HG03460 (cell line): Measurements from ENCODE around the gene STK32B.
"Not testable (repeated sequence)": the region's sequence is repeated elsewhere in the genome, so short reads cannot be mapped to it uniquely, and the experiment has no call there.

Experiments
- ATAC-seq: cut with Tn5 transposase; IDR thresholded peaks from one replicate; pipeline ENCODE4 v1.9.1; 2021; ENCODE audit not compliant: unreplicated experiment

STK32B gene

DNA sequence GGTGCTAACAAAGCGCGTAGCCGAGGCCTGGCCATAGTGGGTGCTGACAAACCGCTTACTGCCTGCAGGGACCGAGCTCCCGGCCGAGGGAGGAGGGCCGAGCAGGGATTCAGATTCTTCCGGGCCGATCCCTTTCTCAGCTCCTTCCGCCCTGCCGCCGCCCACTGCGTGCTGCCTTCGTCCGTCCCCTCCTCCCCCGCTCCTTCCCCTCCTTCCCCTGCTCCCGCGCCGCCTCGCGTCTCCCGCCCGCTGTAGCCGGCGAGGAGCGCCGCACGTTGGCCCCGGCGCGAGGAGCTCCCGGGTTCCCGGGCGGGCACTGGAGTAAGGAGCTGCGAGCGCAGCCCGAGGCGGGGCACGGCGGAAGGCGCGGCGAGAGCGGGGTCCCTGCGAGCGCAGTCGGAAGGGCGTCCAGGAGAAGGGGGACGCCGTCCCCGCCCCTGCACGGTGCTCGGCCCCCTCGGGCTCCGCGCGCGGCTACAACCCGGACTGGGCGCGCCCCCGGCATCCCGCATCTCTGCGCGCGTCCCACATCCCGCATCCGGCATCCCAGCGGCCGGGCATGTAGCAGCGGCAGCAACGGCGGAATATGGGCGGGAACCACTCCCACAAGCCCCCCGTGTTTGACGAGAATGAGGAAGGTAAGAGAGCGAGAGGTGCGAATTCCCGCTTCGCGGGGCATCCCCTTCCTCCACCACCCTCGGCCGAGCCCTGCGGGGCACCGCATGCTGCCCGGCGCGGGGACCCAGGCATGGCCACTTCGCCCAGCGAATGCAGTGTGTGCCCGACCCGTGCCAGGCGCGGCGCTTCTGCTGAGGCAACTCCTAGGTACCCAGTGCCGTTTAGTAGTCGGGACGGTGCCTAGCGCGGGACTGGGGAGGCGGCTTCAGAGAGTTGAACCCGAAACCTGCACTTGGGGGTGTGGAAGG, at the start of gene STK32B:
TSS of gene STK32B (plus strand) at position 203 of the 926 bp plus-strand sequence.
- no peak for ATAC-seq

GRCh38 chr4:5001641-5002040, 49.6 kb upstream of the STK32B start:
- not testable (repeated sequence) for ATAC-seq

- ATAC-seq = no peak
Observed at GRCh38 chr4:5003372-5003857, 47.9 kb upstream of the STK32B start.

DNA sequence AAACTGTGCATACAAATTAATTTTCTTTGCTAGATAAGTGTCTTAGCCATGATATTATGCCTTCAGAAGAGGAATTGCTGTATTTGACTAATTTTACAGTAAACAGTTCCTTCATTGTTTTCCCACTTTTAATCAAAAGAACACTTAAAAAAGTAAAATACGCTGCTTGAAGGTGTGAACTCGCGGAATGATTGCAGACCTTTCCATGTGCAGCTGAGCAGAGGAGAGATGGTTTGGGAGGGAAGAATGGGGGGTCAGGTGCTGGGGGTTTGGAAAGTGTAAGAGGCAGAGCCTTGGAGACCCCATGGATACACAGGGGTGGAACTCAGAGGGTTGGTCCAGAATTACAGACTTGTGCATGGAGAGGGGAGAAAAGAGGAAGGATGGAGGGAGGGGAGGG, 47.4 kb upstream of the STK32B start:
- ATAC-seq = no peak

GRCh38 chr4:5004496-5004895, 46.8 kb upstream of the STK32B start:
- ATAC-seq = no peak

- ATAC-seq = not testable (repeated sequence)
Observed at GRCh38 chr4:5006932-5007331, 44.3 kb upstream of the STK32B start.

DNA sequence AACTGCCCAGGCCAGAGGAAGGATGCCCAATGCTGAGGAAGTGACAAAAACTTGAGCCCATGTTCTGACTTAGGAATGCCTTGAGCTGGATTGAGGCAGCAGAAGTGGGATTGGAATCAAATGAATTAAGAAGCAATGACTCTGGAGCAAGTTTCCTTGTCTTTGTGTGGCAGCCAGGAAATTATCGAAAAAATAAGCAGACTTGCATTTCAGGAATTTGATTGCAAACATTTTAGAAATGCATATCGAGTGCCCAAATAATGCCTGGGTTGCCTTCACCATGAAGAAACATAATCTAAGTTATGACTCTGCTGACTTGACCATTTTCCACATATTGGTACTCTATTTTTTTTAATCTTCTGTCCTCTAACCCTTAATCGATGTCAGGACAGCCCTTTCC, 41.5 kb upstream of the STK32B start:
- ATAC-seq = no peak

DNA sequence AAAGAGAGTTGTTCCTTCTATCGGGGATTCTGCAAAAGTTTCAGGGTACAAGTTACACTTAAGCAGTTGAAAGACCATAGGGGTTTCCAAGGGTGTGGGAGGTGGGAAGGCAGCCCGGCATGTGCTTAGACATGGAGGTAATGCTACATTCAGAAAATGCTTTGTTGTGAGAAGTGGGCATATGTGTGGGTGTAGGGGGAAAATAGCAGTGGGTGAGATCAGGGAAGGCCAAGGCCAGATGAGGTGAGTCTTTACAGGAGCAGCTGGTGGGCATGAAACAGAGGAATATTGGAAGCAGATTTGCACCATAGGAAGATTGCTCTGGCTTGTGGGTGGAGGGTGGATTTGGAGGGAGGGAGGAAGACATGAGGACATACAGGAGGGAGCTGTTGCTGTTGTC, 40.3 kb upstream of the STK32B start:
- ATAC-seq = no peak

DNA sequence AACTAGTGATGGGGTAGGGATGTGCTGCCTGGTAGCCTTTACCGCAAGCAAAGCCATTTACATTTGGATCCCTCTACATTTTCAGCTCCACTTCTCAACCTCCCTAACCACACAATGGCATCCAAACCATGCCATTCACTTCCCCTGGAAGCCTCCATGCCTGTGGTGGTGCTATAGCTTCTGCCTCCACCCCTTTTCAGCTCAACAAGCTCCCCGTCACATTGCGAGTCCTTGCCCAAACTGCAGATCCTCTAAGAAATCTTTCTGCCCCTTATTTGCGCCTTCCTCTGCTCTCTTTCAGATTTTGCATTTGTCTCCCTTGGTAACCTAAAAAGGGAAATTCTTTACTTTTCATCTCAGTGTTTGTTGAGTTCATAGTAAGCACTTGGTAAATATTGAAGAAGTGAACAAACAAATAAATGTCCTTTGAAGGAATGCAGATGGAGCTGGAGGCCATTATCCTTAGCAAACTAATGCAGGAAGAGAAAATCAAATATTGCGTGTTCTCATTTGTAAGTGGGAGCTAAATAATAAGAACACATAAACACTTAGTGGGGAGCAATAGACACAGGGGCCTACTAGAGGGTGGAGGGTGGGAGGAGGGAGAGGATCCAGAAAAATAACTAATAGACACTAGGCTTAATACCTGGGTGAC, 38.9 kb upstream of the STK32B start:
- no peak for ATAC-seq

- no peak for ATAC-seq
Observed at GRCh38 chr4:5012958-5013357, 38.3 kb upstream of the STK32B start.

- ATAC-seq = no peak
Observed at GRCh38 chr4:5014007-5014682, 37.1 kb upstream of the STK32B start.

DNA sequence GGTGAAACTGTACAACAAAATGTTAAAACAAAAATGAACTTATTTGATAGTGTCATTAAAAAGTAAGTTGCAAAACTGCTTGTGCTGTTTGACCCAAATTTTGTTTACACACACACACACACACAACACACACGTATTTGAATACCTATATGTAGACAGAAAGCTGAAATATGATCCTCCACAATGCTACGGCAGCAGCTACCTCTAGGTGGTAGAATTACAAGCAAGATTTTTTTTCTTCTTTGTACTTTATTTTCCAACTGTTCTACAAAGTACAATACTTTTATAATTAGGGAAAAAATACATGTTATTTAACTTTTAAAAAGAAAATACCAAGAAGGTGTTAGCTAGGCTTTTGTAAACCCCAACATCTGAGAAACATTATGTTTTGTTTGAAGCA, 33.2 kb upstream of the STK32B start:
- ATAC-seq = no peak

DNA sequence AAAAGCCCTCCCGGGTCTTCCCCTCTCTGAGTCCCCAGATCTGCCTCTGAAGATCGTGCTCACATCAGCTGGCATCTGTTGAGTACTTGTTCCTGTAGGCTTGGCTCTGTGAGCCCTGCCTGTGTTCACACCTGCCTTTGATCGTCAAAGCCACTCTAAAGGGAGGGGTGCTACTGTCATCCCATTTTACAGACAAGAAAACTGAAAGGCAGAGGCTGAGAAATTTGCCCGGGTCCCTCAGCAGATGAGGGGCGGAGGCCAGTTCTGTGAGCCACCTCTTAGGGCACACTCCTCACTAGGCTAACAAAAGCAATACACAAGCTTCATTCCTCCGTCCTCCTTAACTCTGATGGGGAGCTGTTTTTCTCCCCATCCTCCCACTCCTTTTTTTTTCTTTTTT, 32.7 kb upstream of the STK32B start:
- no peak for ATAC-seq

DNA sequence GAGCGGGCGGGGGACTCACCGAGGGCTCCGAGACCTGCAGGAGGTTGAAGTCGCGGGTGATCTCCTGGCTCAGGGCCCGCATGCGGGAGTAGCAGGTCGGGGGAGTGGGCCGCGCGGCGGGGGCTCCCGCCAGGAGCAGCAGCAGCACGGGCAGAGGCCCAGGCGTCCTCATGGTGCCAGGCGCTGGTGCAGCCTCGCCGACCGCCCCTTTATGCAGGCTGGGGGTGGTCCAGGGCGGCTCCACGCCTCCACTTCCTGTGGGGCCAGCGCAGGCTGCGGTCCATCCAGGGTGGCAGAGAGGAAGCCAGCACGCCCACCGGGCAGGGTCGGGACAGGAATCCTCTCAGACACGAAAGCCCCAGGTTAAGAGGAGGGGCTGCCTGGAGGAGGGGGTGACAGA, 32.0 kb upstream of the STK32B start, which contains the start of gene CYTL1:
TSS of gene CYTL1 (minus strand) at position 185 of the 400 bp plus-strand sequence. CDS start at position 172, 13 bp downstream.
- ATAC-seq = no peak

- ATAC-seq = no peak
Observed at GRCh38 chr4:5019796-5020195, 31.5 kb upstream of the STK32B start.

GRCh38 chr4:5020341-5020740, 30.9 kb upstream of the STK32B start:
- no peak for ATAC-seq

DNA sequence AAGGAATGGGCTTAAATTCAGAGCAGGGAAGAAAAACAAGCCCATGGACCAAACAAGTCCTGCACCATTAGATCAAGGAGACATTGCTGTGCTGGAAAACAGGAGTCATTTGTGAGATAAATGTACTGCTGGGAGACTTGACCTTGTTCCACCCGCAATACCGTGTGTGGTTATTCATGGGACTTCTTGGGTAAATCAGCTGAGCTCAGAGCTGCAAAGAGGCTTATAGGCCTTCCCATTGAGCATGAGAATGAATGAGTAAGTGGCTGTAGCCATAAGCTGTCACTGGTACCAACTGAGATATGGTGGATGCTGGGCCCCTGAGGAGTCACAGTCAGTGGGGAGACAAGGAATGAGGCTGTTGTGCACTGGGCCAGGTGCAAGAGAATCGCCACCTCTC, 29.7 kb upstream of the STK32B start:
- ATAC-seq = no peak

DNA sequence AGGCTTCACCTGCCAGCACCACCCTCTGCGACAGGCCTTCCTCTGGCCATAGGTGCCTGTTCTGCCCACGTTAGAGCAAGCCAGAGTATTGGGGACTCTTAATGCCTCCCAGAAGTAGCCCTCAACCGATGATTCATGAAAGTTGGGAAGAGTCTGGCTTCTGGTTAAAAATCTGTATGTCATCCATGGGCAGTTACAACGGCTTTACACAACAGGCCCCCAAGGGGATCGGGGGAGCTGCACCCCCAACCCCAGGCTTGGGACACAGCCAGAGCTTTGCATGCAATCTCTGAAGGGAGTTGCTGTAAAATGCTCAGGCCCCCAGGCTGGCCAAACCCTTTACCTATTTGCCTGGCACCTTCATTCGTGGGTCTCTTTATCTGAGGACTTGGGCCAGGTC, 26.6 kb upstream of the STK32B start:
- no peak for ATAC-seq

GRCh38 chr4:5026371-5026770, 24.9 kb upstream of the STK32B start:
- no peak for ATAC-seq

DNA sequence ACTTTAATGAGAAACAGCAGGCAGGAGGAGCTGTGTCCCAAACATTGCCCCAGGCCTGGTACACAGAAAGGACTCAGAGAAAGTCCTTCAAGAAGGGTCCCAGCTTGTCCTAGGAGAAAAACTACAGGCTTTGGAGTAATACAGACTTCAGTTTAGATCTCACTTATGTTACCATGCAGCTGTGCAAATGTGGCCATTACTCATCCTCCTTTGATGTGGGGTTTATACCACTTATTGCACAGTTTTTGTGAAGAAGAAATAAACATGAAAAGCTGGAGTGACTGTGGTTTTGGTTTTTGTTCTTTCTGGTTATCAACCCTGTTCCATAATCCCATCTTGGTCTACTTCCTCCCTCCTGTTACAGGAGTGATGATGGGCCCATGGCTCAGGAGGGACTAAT, 23.9 kb upstream of the STK32B start:
- no peak for ATAC-seq

DNA sequence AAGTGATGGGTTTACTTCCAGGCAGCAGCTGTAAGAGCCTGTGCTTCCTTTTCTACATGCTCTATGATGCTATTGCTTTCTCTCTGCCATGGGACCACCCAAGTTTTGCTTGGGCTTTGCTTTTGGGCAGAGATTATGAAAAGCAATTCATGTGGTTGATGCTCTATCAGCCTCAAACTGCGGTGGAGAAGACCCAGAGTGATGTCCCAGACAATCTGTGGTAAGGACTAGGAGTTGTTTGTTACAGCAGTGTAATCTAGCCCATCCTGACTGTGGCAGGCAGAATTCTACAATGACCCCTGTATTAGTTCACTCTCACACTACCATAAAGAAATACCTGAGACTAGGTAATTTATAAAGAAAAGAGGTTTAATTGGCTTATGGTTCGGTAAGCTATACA, 22.8 kb upstream of the STK32B start:
- ATAC-seq = no peak

- no peak for ATAC-seq
Observed at GRCh38 chr4:5029447-5029846, 21.8 kb upstream of the STK32B start.
